ENCODE measurements around the gene ETF1. TPM values are rescaled to one million over a fixed set of nuclear protein-coding genes. Genes with fewer than 3 reads are reported as not detected.

ETF1 gene
- total and polyA plus RNA-seq, 9 of the 15 experiments (the other 6 are each of a cell fraction or from before 2014, with no cell fraction given): 53.7 to 209 (median 164) TPM

GRCh38 chr5:138467711-138468132 is 75.3 kb downstream of the ETF1 start (continued):
- TF ChIP-seq HOMEZ (CRISPR knock-in tag; IDR thresholded peaks at IDR 0.05) (no peak), ZNF133 (CRISPR knock-in tag; IDR thresholded peaks at IDR 0.05) (no peak), ATF1 (CRISPR knock-in tag; IDR thresholded peaks at IDR 0.05) (no peak), ATF1 (tag; IDR thresholded peaks at IDR 0.05) (no peak), ZFP91 (CRISPR knock-in tag; IDR thresholded peaks at IDR 0.05) (no peak), ADNP (tag; IDR thresholded peaks at IDR 0.05) (no peak), SPI1 (IDR thresholded peaks at IDR 0.05; ENCODE audit: borderline replicate concordance, low read depth, low read length) (no peak), EGR1 (conservative IDR thresholded peaks at IDR 0.05) (no peak), NFIC (IDR thresholded peaks at IDR 0.05) (peak; percentile 37), ETV6 (IDR thresholded peaks at IDR 0.05; ENCODE audit: borderline replicate concordance in 1 of 2, low read depth in 2 of 2, low read length in 1 of 2) (peak in 1 of 2 experiments; percentile 7; a peak in 1 of 4 replicates), ETV6 (CRISPR knock-in tag; IDR thresholded peaks at IDR 0.05; ENCODE audit: borderline replicate concordance) (no peak), FOSL1 (tag; conservative IDR thresholded peaks at IDR 0.05) (no peak), SMARCA5 (IDR thresholded peaks at IDR 0.05) (no peak), THRA (IDR thresholded peaks at IDR 0.05) (no peak), ZBTB7A (IDR thresholded peaks at IDR 0.05; ENCODE audit: borderline replicate concordance, control insufficient read depth, low read depth, low read length) (no peak), CAMTA2 (CRISPR knock-in tag; conservative IDR thresholded peaks at IDR 0.05) (no peak), COPS2 (conservative IDR thresholded peaks at IDR 0.05) (no peak), SNRNP70 (optimal IDR thresholded peaks at IDR 0.05; ENCODE audit: low read depth, low read length) (no peak), MAFG (tag; conservative IDR thresholded peaks at IDR 0.05) (no peak), PHF20 (IDR thresholded peaks at IDR 0.05; ENCODE audit: partially characterized antibody) (no peak), ZNF445 (CRISPR knock-in tag; IDR thresholded peaks at IDR 0.05; ENCODE audit: low read depth) (no peak), DIDO1 (tag; IDR thresholded peaks at IDR 0.05; ENCODE audit: low read depth) (no peak), ZFPM2 (CRISPR knock-in tag; IDR thresholded peaks at IDR 0.05) (no peak), RBBP5 (IDR thresholded peaks at IDR 0.05; ENCODE audit: borderline replicate concordance, insufficient read depth, low read length, poor library complexity, severe bottlenecking) (no peak), THRAP3 (IDR thresholded peaks at IDR 0.05; ENCODE audit: borderline replicate concordance) (0 out of 2 replicates have a peak, but pooled peaks have one; percentile 72), HNRNPUL1 (IDR thresholded peaks at IDR 0.05; ENCODE audit: low read length) (no peak), ZNF12 (CRISPR knock-in tag; IDR thresholded peaks at IDR 0.05) (no peak), KAT7 (CRISPR knock-in tag; IDR thresholded peaks at IDR 0.05; ENCODE audit: borderline replicate concordance) (peak; percentile 35; the same call in 1 of the 2 replicates)
